ENCODE measurements around the gene FRMPD1. TPM values are rescaled to one million over a fixed set of nuclear protein-coding genes. Genes with fewer than 3 reads are reported as not detected.
A peak's percentile ranks its signal among the peaks of the same experiment; 100 is the strongest.
"Not testable (repeated sequence)": the region's sequence is repeated elsewhere in the genome, so short reads cannot be mapped to it uniquely, and the experiment has no call there.

FRMPD1 gene, protein sequence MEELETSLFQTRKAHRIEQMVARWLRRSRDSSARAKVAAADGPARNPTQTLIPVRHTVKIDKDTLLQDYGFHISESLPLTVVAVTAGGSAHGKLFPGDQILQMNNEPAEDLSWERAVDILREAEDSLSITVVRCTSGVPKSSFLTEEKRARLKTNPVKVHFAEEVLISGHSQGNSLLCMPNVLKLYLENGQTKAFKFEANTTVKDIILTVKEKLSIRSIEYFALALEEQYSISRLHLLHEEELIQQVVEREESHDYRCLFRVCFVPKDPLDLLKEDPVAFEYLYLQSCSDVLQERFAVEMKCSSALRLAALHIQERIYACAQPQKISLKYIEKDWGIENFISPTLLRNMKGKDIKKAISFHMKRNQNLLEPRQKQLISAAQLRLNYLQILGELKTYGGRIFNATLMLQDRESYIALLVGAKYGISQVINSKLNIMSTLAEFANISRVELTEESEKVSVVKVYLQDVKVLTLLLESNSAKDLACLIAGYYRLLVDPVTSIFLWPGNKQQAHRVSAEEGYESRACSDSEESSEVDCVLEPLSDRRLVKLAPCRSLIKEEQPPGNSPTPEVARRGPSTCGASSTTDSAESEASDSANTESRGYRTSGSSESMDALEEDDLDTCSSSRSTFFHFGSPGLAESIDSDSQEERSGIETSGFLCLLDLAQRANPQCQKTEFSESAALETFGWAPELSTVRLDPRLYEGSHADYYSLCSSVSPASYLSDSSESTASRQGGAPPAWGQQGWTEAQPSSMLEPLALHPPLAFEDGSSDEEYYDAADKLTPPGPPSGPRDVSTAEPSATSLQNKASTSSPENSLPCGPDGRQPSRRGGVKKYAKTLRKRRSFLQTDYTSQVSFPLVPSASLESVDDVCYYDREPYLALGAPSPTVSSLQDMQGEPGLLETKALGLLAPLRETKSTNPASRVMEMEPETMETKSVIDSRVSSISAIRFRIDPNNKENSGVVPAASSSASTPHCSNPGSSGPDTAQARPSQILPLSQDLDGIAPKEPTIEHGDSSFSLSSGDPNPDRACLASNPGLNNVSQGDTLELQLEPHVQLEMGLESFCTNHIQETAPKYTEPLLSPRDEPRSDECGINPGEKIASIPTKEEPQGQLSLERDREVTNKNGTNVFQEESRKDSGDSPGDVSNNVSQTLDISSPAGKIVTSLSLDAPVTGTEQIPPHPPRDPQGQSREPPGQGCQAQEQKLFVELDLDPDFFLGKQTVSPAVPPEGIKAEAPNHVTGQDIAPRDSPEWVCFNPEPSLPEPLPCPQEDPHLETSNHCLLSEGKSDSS (N-terminal part only)
- under 1 TPM; 0.31 to 0.82 TPM for total RNA-seq

DNA sequence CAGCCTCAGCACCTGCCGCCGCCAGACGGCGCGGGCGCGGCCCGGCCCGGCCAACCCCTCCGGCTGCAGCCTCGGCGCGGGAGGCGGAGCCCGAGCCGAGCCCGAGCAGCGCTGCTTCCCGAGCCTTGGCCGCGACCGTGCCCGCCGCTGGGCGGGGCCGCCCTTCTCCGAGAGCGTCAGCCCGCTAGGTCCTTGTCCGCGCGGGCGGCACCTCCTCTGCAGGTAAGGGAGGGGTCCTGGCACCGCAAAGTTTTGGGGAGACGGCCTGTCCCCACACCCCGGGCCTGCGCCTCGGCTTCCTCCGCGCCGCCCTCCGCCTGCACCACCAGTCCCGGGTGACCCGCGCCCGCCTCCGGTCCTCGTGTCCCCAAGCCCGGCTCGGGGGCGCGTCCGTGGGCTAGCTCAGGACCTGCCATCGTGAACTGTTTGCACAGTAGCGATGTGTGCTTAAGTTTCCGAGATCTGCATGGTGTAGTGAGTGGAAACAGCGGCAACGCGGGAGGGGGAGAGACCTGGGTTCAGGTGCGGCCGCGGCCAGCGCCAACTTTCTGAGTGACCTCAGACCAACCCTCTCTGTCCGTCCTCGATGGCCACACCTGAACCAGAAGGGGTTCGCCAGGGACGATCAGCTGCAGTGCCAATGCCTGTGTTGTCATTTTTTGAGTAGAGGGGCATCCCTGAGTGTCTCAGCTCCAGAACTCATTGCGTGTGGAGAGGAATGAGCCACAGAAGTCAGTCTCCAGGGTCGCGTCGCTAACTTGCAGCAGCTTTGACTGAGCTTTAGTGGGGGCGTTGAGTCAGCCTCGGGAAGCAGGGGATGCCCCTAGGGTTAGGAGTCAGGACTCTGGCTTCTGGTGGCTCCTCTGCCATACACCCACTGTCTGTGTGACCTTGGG is at the start of gene FRMPD1:
Gene FRMPD1, plus strand, starts transcription at position 82 of the 896 bp plus-strand sequence. CDS start 41,688 bp downstream, outside the sequence.
- peak within 1 kb of the TSS; percentile 56 to 63 for H3K4me3 ChIP-seq
- no peak within 1 kb of the TSS for H3K27ac ChIP-seq
- H3K9me3 ChIP-seq, result no peaks in the 10 kb centered on the region
- no peaks in the 10 kb centered on the region for H3K27me3 ChIP-seq
- no peaks in the 10 kb centered on the region for H3K36me3 ChIP-seq
- DNase-seq (ENCODE audit: low spot score), result no peak
- peaks cover 0 to 9% of the 10 kb centered on the region in 2 donors for H3K4me1 ChIP-seq
- TF ChIP-seq, protein P1, sequence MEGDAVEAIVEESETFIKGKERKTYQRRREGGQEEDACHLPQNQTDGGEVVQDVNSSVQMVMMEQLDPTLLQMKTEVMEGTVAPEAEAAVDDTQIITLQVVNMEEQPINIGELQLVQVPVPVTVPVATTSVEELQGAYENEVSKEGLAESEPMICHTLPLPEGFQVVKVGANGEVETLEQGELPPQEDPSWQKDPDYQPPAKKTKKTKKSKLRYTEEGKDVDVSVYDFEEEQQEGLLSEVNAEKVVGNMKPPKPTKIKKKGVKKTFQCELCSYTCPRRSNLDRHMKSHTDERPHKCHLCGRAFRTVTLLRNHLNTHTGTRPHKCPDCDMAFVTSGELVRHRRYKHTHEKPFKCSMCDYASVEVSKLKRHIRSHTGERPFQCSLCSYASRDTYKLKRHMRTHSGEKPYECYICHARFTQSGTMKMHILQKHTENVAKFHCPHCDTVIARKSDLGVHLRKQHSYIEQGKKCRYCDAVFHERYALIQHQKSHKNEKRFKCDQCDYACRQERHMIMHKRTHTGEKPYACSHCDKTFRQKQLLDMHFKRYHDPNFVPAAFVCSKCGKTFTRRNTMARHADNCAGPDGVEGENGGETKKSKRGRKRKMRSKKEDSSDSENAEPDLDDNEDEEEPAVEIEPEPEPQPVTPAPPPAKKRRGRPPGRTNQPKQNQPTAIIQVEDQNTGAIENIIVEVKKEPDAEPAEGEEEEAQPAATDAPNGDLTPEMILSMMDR (IDR thresholded peaks at IDR 0.05), result no peak

- not testable (repeated sequence) for H3K4me3 ChIP-seq; H3K27me3 ChIP-seq; H3K36me3 ChIP-seq; H3K4me1 ChIP-seq; H3K9me3 ChIP-seq; H3K27ac ChIP-seq; DNase-seq (ENCODE audit: low spot score)
Observed at GRCh38 chr9:37602061-37602460, 48.7 kb upstream of the FRMPD1 start.

GRCh38 chr9:37602817-37603216 is 47.9 kb upstream of the FRMPD1 start:
- TF ChIP-seq, protein P1 (IDR thresholded peaks at IDR 0.05), result no peak
- H3K27ac ChIP-seq, result no peak overlapping the region
- H3K4me1 ChIP-seq, result no peaks in the 10 kb centered on the region
- DNase-seq (ENCODE audit: low spot score), result no peak
- H3K27me3 ChIP-seq, result no peaks in the 10 kb centered on the region
- no peaks in the 10 kb centered on the region for H3K36me3 ChIP-seq
- H3K9me3 ChIP-seq, result no peaks in the 10 kb centered on the region
- H3K4me3 ChIP-seq, result no peak overlapping the region

DNA sequence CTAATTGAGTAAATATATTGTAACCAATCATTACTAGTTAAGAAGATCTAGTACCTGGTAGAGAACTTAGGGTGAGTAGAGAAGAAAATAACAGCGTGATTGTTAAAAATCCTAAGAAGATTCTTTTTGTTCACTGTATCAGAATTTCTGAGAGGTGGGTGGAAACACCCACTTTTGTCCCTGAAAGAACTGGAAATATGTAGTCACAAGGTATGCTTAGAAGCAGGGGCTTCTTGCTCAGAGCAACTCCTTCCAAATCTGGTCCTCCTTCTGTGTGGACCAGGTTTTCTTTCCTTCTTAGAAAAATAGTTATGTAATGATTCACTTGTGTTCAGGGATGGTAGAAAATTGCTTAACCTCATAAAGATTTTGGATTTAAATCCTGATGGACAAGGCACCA is 46.5 kb upstream of the FRMPD1 start:
- H3K36me3 ChIP-seq, result no peaks in the 10 kb centered on the region
- DNase-seq (ENCODE audit: low spot score), result no peak
- H3K9me3 ChIP-seq, result no peaks in the 10 kb centered on the region
- no peak overlapping the region for H3K27ac ChIP-seq
- H3K4me3 ChIP-seq, result no peak overlapping the region
- TF ChIP-seq, protein P1 (IDR thresholded peaks at IDR 0.05), result no peak
- no peaks in the 10 kb centered on the region for H3K27me3 ChIP-seq
- no peaks in the 10 kb centered on the region for H3K4me1 ChIP-seq

GRCh38 chr9:37608250-37608649 is 42.5 kb upstream of the FRMPD1 start:
- no peaks in the 10 kb centered on the region for H3K4me1 ChIP-seq
- no peak overlapping the region for H3K27ac ChIP-seq
- no peaks in the 10 kb centered on the region for H3K36me3 ChIP-seq
- no peak overlapping the region for H3K4me3 ChIP-seq
- H3K27me3 ChIP-seq, result no peaks in the 10 kb centered on the region
- H3K9me3 ChIP-seq, result no peaks in the 10 kb centered on the region
- TF ChIP-seq, protein P1 (IDR thresholded peaks at IDR 0.05), result no peak
- DNase-seq (ENCODE audit: low spot score), result no peak
